Keratinocyte (primary cell): ENCODE measurements around the gene TMEM107. TPM values are rescaled to one million over a fixed set of nuclear protein-coding genes. Genes with fewer than 3 reads are reported as not detected.

Experiments used
- DNase-seq: peaks from one replicate; pipeline ENCODE4 v3.0.0-alpha.2; 2011; ENCODE audit warnings: low read depth, missing footprints, low spot score
- FAIRE-seq: peaks from 2 replicates; lab custom pipeline; 2011; peaks lifted over from hg19 to GRCh38; lab: Jason Lieb, UNC
- H2AFZ ChIP-seq: 2 replicates; pipeline ENCODE4 v1.6.0; 2012; ENCODE audit warnings: low read length, control low read depth, inconsistent platforms; ENCODE audit not compliant: control insufficient read depth
- H3K27ac ChIP-seq: 2 replicates; pipeline ENCODE4 v1.5.1; 2011; ENCODE audit warnings: low read length; ENCODE audit not compliant: control insufficient read depth, insufficient read depth
- H3K27me3 ChIP-seq: 3 replicates; pipeline ENCODE4 v1.6.0; 2011; ENCODE audit warnings: low read length; ENCODE audit not compliant: control insufficient read depth, insufficient read depth; ENCODE audit errors: extremely low read depth
- H3K36me3 ChIP-seq, 2 experiments: 2 replicates in 1 of 2; 3 replicates in 1 of 2; pipeline ENCODE4 v1.5.1; 2011; ENCODE audit warnings: low read length in 2 of 2, mild to moderate bottlenecking in 1 of 2; ENCODE audit not compliant: control insufficient read depth in 2 of 2, insufficient read depth in 2 of 2; ENCODE audit errors: extremely low read depth in 1 of 2
- H3K4me1 ChIP-seq: 3 replicates; pipeline ENCODE4 v1.5.1; 2011; ENCODE audit warnings: low read length; ENCODE audit not compliant: control insufficient read depth, insufficient read depth; ENCODE audit errors: extremely low read depth
- H3K4me2 ChIP-seq: 3 replicates; pipeline ENCODE4 v1.6.0; 2011; ENCODE audit warnings: low read depth, low read length; ENCODE audit not compliant: control insufficient read depth, insufficient read depth; ENCODE audit errors: extremely low read depth
- H3K4me3 ChIP-seq, 3 experiments: fragments of 200-600 bp in 1 of 3; sonication (generic) in 1 of 3; 2 replicates in 2 of 3; 3 replicates in 1 of 3; pipeline ENCODE4 v1.5.1; 2011 to 2016; ENCODE audit warnings: low read length in 3 of 3, mild to moderate bottlenecking in 3 of 3, control low read depth in 2 of 3, inconsistent platforms in 1 of 3, low read depth in 1 of 3, mixed read lengths in 1 of 3, mixed run types in 1 of 3, moderate library complexity in 1 of 3; ENCODE audit not compliant: control insufficient read depth in 2 of 3, insufficient read depth in 2 of 3; ENCODE audit errors: extremely low read depth in 1 of 3
- H3K79me2 ChIP-seq: 2 replicates; pipeline ENCODE4 v1.6.0; 2012; ENCODE audit warnings: low read length; ENCODE audit not compliant: control insufficient read depth, insufficient read depth
- H3K9ac ChIP-seq: 3 replicates; pipeline ENCODE4 v1.6.0; 2011; ENCODE audit warnings: low read length; ENCODE audit not compliant: control insufficient read depth, insufficient read depth; ENCODE audit errors: extremely low read depth
- H3K9me1 ChIP-seq: 3 replicates; pipeline ENCODE4 v1.6.0; 2011; ENCODE audit warnings: low read length; ENCODE audit not compliant: control insufficient read depth, insufficient read depth; ENCODE audit errors: extremely low read depth
- H3K9me3 ChIP-seq: 2 replicates; pipeline ENCODE4 v1.5.1; 2012; ENCODE audit warnings: low read depth, low read length; ENCODE audit not compliant: control insufficient read depth
- H4K20me1 ChIP-seq: 3 replicates; pipeline ENCODE4 v1.6.0; 2011; ENCODE audit warnings: low read length; ENCODE audit not compliant: control insufficient read depth, insufficient read depth; ENCODE audit errors: extremely low read depth
- CTCF ChIP-seq, 3 experiments: IDR thresholded peaks in 1 of 3; conservative IDR thresholded peaks in 1 of 3; optimal IDR thresholded peaks in 1 of 3; 2 replicates in 2 of 3; 3 replicates in 1 of 3; pipeline versions ENCODE3 to v1.5.1; 2011; ENCODE audit warnings: low read length in 3 of 3, mild to moderate bottlenecking in 3 of 3, moderate library complexity in 2 of 3, control low read depth in 1 of 3, inconsistent platforms in 1 of 3; ENCODE audit not compliant: insufficient read depth in 2 of 3; ENCODE audit errors: extremely low read depth in 1 of 3
- EZH2 ChIP-seq: IDR thresholded peaks from one replicate; pipeline ENCODE4 v1.6.1; 2012; ENCODE audit warnings: inconsistent platforms, mild to moderate bottlenecking, low read length, moderate library complexity
- dilution Hi-C: fragments of 300-500 bp; cut with MboI; formaldehyde crosslinking; loops from one replicate; pipeline ENCODE4 v1.7.0; 2020; ENCODE audit warnings: low sequenced_read_pairs; ENCODE audit not compliant: extremely low pct_ligation_motif_present
- polyA plus RNA-seq, 5 experiments: library from polyadenylated mRNA; depleted of rRNA in 3 of 5; stranded (reverse) in 3 of 5; stranded (forward) in 1 of 5; unstranded in 1 of 5; fragments of >200 nt; gene quantifications; 1 replicate in 1 of 5; 2 replicates in 3 of 5; 3 replicates in 1 of 5; pipeline versions ENCODE4 v1.2.1 to v1.2.3, GENCODE V29; 2011 to 2012; ENCODE audit warnings: missing spikeins in 2 of 5, low read depth in 1 of 5, low replicate concordance in 1 of 5

TMEM107 gene
- polyA plus RNA-seq, 1 donor (not counting 4 experiments of a cell fraction or from before 2014, with no cell fraction given) = 19.0 TPM

GRCh38 chr17:8223356-8224126 is 47.4 kb upstream of the TMEM107 start:
- peak overlapping the region; percentile 93 for H3K9ac ChIP-seq
- FAIRE-seq (no peak), DNase-seq (no peak)
- peaks cover 4 to 8% of the 10 kb centered on the region in 2 experiments for H3K36me3 ChIP-seq
- H3K9me3 ChIP-seq = no peaks in the 10 kb centered on the region
- dilution Hi-C loops = no loop called here
- no peaks in the 10 kb centered on the region for H3K79me2 ChIP-seq
- peak overlapping the region; percentile 58 to 65 (median 60) for H3K4me3 ChIP-seq
- H2AFZ ChIP-seq = peak overlapping the region; percentile 82
- H3K9me1 ChIP-seq = no peaks in the 10 kb centered on the region
- peak overlapping the region; percentile 70 for H3K27ac ChIP-seq
- H3K4me2 ChIP-seq = peak overlapping the region; percentile 81
- TF ChIP-seq EZH2 = no peak
- peak in 1 of 3 experiments; percentile 53 for TF ChIP-seq CTCF (optimal IDR thresholded peaks at IDR 0.05 in 1 of 3, IDR thresholded peaks at IDR 0.05 in 1 of 3, conservative IDR thresholded peaks at IDR 0.05 in 1 of 3; ENCODE audit: extremely low read depth in 1 of 3, insufficient read depth in 2 of 3, low read length in 3 of 3)
- H3K27me3 ChIP-seq = no peaks in the 10 kb centered on the region
- peaks cover 23% of the 10 kb centered on the region for H3K4me1 ChIP-seq
- H4K20me1 ChIP-seq = no peaks in the 10 kb centered on the region

- Histone ChIP-seq H3K36me3 (peaks cover 2 to 7% of the 10 kb centered on the region in 2 experiments), H3K27me3 (no peaks in the 10 kb centered on the region), H3K4me3 (peak overlapping the region; percentile 58 to 65 (median 60)), H3K27ac (peak overlapping the region; percentile 70), H4K20me1 (no peaks in the 10 kb centered on the region), H3K79me2 (no peaks in the 10 kb centered on the region), H3K9me1 (no peaks in the 10 kb centered on the region), H3K4me1 (peaks cover 23% of the 10 kb centered on the region), H3K9ac (peak overlapping the region; percentile 93), H2AFZ (peak overlapping the region; percentile 82), H3K9me3 (no peaks in the 10 kb centered on the region), H3K4me2 (peak overlapping the region; percentile 81)
- DNase-seq (peak; percentile 98), FAIRE-seq (peak; percentile 39)
- TF ChIP-seq EZH2 = no peak
- no peak for TF ChIP-seq CTCF (optimal IDR thresholded peaks at IDR 0.05 in 1 of 3, IDR thresholded peaks at IDR 0.05 in 1 of 3, conservative IDR thresholded peaks at IDR 0.05 in 1 of 3; ENCODE audit: extremely low read depth in 1 of 3, insufficient read depth in 2 of 3, low read length in 3 of 3)
- dilution Hi-C loops = no loop called here
These were observed 46.6 kb upstream of the TMEM107 start for GRCh38 chr17:8222630-8223355.
